GM10847 (cell line): ENCODE measurements around the gene BPIFB2.

Experiments used
- POLR2A ChIP-seq: IDR thresholded peaks from 2 replicates; pipeline ENCODE4 v1.6.1; 2011; ENCODE audit not compliant: insufficient read length; ENCODE audit errors: extremely low read depth

The BPIFB2 gene

GRCh38 chr20:32993496-32994050, 13.9 kb upstream of the BPIFB2 start:
- TF ChIP-seq POLR2A, result no peak

GRCh38 chr20:32995802-32996201, 11.7 kb upstream of the BPIFB2 start:
- TF ChIP-seq POLR2A, result no peak

GRCh38 chr20:32997431-32997830, 10.1 kb upstream of the BPIFB2 start:
- TF ChIP-seq POLR2A, result no peak

GRCh38 chr20:32999603-33000250, 7.8 kb upstream of the BPIFB2 start:
- no peak for TF ChIP-seq POLR2A

GRCh38 chr20:33000802-33001466, 6.6 kb upstream of the BPIFB2 start:
- TF ChIP-seq POLR2A, result no peak

- no peak for TF ChIP-seq POLR2A
These were observed 5.3 kb upstream of the BPIFB2 start for GRCh38 chr20:33002087-33002808.

GRCh38 chr20:33004141-33004751, 3.3 kb upstream of the BPIFB2 start, which contains the start of gene SUN5:
Gene SUN5 (minus strand): TSS chr20:33004433. CDS start chr20:33004340, 93 bp downstream.
- TF ChIP-seq POLR2A, result no peak

GRCh38 chr20:33005132-33005566, 2.4 kb upstream of the BPIFB2 start:
- TF ChIP-seq POLR2A, result no peak

- no peak for TF ChIP-seq POLR2A
These were observed 1.4 kb upstream of the BPIFB2 start for GRCh38 chr20:33005908-33006775.

- no peak for TF ChIP-seq POLR2A
These were observed 628 bp upstream of the BPIFB2 start for GRCh38 chr20:33006776-33007375.

GRCh38 chr20:33008336-33009213, 1.1 kb downstream of the BPIFB2 start:
- TF ChIP-seq POLR2A, result no peak

- TF ChIP-seq POLR2A, result no peak
These were observed 2.0 kb downstream of the BPIFB2 start for GRCh38 chr20:33009214-33010132.
